ENCODE results near the gene SCML2.
"Not testable (repeated sequence)": the region's sequence is repeated elsewhere in the genome, so short reads cannot be mapped to it uniquely, and the experiment has no call there.

SCML2 gene

GRCh38 chrX:18286322-18286831 is 68.1 kb downstream of the SCML2 start:
- H3K4me3 ChIP-seq (ENCODE audit: low read length) = no peak overlapping the region
- DNase-seq (ENCODE audit: low read depth, low spot score) = no peak

- no peak for DNase-seq (ENCODE audit: low read depth, low spot score)
- no peak overlapping the region for H3K4me3 ChIP-seq (ENCODE audit: low read length)
Observed at GRCh38 chrX:18278449-18278848, 76.0 kb downstream of the SCML2 start.

DNA sequence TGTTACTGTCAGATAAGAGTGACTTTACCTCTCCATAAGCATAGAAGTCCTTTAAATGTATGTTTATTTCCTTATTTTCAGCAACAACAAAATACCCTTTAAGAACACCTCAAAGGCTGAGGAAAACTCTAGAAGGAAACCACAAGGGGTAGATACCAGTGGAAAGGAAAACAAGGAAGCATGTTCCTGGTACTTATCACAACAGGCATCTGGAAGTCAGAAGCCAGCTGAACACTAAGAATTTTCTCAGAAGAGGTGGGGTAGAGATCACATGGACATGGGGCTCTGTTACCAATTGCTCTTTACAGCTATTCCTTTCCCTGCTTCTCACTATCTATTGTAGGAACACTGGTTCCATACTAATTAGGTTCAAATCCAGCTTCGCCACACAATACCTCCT is 82.3 kb downstream of the SCML2 start:
- DNase-seq (ENCODE audit: low read depth, low spot score) = no peak
- no peak overlapping the region for H3K4me3 ChIP-seq (ENCODE audit: low read length)

- no peak for DNase-seq (ENCODE audit: low read depth, low spot score)
- H3K4me3 ChIP-seq (ENCODE audit: low read length) = no peak overlapping the region
Observed at GRCh38 chrX:18271725-18272124, 82.8 kb downstream of the SCML2 start.

DNA sequence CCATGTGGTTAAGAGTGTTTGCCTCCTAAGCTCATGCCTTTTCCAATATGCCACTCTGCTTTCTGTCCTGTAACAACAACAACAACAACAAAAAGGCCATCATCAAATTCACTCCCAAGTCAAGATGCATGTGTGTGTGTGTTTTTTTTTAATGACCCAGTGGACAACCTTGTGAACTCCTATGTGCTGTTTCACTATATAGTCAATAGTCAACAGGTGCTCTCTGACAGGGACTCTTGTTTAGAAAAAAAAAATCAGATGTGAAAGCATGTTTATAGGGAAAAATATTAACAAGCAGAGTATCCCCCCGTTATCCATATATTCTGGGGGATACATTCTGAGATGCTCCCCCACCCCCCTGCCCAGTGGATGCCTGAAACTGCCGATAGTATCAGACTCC is 83.2 kb downstream of the SCML2 start:
- H3K4me3 ChIP-seq (ENCODE audit: low read length) = no peak overlapping the region
- no peak for DNase-seq (ENCODE audit: low read depth, low spot score)

DNA sequence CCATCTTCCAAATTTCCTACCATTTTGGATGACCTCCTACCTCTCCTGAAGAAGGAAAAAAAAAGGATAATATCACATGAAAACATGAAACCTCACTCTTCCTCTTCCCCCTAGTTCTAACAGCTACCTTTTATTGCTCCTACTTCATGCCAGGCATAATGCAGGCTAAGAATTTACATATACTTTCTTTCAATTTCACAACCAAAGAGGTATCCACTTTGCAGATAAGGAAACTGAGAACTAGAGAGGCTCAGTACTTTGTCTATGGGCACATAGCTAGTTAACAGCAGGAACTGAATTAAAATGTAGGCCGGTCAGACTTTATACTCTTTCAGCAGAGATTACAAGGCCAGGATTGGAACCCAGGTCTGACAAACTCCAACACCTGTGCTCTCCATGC is 99.4 kb downstream of the SCML2 start:
- no peak overlapping the region for H3K4me3 ChIP-seq (ENCODE audit: low read length)
- DNase-seq (ENCODE audit: low read depth, low spot score) = no peak

GRCh38 chrX:18252644-18253359 is 101.7 kb downstream of the SCML2 start:
- peak; percentile 2 for DNase-seq (ENCODE audit: low read depth, low spot score)
- H3K4me3 ChIP-seq (ENCODE audit: low read length) = no peak overlapping the region

DNA sequence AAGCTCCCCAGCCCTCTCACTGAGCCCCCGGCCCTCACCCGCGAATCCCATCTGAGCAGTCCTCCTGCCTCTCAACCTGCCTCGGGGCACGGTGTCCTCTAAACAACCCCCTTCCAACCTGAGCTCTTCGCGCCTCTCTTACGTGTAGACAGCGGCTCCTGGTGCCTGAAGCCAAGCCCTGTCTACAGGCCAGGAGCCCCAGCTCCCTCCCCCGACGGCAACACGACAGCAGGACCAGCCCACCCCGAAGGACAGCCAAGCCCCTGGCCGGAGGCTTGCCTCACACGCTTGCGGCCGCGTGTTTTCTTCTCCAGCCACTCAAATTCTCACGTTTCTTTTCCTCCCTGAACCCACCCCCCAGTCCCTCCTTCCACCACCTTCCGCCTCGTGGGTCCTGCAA is 124.8 kb downstream of the SCML2 start:
- not testable (repeated sequence) for H3K4me3 ChIP-seq (ENCODE audit: low read length); DNase-seq (ENCODE audit: low read depth, low spot score)

DNA sequence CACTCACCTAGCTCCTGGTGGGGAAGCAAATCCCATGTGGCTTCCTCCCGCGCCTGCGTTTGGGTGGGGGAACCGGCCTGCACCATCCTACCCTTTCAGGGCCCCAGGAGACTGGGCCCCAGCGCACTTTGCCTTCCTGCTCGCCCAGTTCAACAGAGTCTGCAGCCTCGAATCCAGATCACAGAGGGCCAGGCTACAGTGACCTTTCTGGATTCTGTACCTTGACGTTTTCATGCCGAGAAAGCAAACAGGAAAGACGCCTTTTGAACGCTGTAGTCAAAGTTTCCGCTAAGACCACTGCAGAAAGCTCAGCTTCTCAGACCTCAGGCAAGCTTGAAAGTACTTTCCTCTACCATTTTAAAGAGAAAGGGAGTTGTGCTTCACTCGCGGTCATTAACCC is 126.4 kb downstream of the SCML2 start:
- H3K4me3 ChIP-seq (ENCODE audit: low read length) = no peak overlapping the region
- DNase-seq (ENCODE audit: low read depth, low spot score) = no peak

DNA sequence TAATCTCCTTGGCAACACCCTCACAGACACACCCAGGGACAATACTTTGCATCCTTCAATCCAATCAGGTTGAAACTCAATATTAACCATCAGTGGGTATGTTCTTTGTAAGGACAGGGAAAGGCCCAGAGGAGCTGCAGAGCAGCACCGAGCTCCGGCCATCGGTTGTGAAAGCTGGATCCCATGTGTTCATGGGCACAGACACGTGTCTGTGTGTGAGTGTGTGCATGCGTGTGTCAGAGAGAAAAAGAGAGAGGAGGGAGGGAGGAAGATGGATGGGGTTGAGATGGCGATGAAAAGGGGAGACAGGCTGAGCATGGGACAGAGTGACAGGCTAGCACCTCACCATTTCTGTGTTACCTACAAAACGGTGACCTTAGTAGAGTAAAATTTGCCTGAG is 127.0 kb downstream of the SCML2 start:
- DNase-seq (ENCODE audit: low read depth, low spot score) = no peak
- no peak overlapping the region for H3K4me3 ChIP-seq (ENCODE audit: low read length)

- DNase-seq (ENCODE audit: low read depth, low spot score) = no peak
- H3K4me3 ChIP-seq (ENCODE audit: low read length) = no peak within 1 kb of the TSS
Observed at GRCh38 chrX:18220786-18221185, 133.7 kb downstream of the SCML2 start, which contains the start of gene BEND2. TSS of gene BEND2 (minus strand) at chrX:18220886. CDS start at chrX:18220750, 136 bp downstream.

GRCh38 chrX:18210470-18210869 is 144.0 kb downstream of the SCML2 start:
- peak; percentile 1 for DNase-seq (ENCODE audit: low read depth, low spot score)
- H3K4me3 ChIP-seq (ENCODE audit: low read length) = no peak overlapping the region

- H3K4me3 ChIP-seq (ENCODE audit: low read length) = no peak overlapping the region
- DNase-seq (ENCODE audit: low read depth, low spot score) = no peak
Observed at GRCh38 chrX:18206657-18207056, 147.8 kb downstream of the SCML2 start.

- no peak overlapping the region for H3K4me3 ChIP-seq (ENCODE audit: low read length)
- DNase-seq (ENCODE audit: low read depth, low spot score) = no peak
Observed at GRCh38 chrX:18203631-18204030, 150.9 kb downstream of the SCML2 start.

GRCh38 chrX:18194688-18195087 is 159.8 kb downstream of the SCML2 start:
- DNase-seq (ENCODE audit: low read depth, low spot score) = no peak
- no peak overlapping the region for H3K4me3 ChIP-seq (ENCODE audit: low read length)

Measured in Jurkat, Clone E6-1 (cell line).